HepG2 (cell line): ENCODE measurements around the gene WNT6.

ENCODE experiments used
- FOXK2 ChIP-seq: fragments of 450-650 bp; IDR thresholded peaks from 2 replicates; pipeline ENCODE4 v1.6.1; 2016
- ZNF143 ChIP-seq: sonication (generic); formaldehyde crosslinking; IDR thresholded peaks from 2 replicates; pipeline ENCODE4 v1.4.0; 2020; ENCODE audit warnings: missing genetic modification reagents
- ZNF274 ChIP-seq: sonication (generic); formaldehyde crosslinking; IDR thresholded peaks from 2 replicates; pipeline ENCODE4 v1.5.1; 2020; ENCODE audit warnings: mild to moderate bottlenecking, missing genetic modification reagents
- ZNF788 ChIP-seq: sonication (generic); formaldehyde crosslinking; IDR thresholded peaks from 2 replicates; pipeline ENCODE4 v1.5.0; 2020; ENCODE audit warnings: mild to moderate bottlenecking, missing genetic modification reagents, borderline replicate concordance

DNA sequence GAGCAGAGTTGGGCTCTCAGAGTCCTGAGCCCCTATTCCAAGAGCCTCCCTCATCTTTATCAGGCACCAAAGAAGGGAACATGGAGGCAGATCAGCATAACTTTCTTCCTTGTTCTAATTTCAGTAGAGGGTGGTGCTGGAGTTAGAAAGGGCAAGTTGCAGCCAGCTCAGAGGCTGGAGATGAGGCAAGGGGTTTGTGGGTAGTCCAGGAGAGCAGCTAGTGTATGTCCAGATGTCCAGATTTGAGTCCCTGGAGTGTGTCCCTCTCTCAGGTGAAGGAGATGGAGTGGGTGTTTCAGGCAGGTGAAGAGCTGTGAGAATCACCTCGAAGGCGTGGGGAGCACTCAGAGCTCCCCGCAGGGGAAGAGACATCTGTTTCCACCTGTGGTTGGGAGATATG, 27.5 kb upstream of the WNT6 start:
- TF ChIP-seq ZNF788 (CRISPR knock-in tag), result no peak
- TF ChIP-seq ZNF274, result no peak
- TF ChIP-seq FOXK2, result no peak
- no peak for TF ChIP-seq ZNF143 (CRISPR knock-in tag)
